HCT116 (cell line): Measurements from ENCODE around the gene KDM2B. TPM values are rescaled to one million over a fixed set of nuclear protein-coding genes. Genes with fewer than 3 reads are reported as not detected.

ENCODE experiments used
- ATAC-seq: fragments of 200-7000 bp; cut with Tn5 transposase; 2 replicates; pipeline ENCODE4 v1.9.1; 2020; ENCODE audit warnings: mild to moderate bottlenecking, moderate library complexity
- BruUV-seq: library from RNA; stranded (reverse); fragments of 400-500 nt; replicated peaks from 2 replicates; lab custom pipeline; 2021; lab: Mats Ljungman, UMichigan
- CTCF ChIA-PET: fragments of 300-600 bp; sonication (Branson Sonifier 250); formaldehyde crosslinking; loops from one replicate; lab custom pipeline; 2021; ENCODE audit warnings: antibody characterized with exemption; lab: Charles Lee
- POLR2A ChIA-PET: fragments of 300-600, 350-600 bp; sonication (Branson Sonifier 250); formaldehyde crosslinking; loops from one replicate; lab custom pipeline; 2021; ENCODE audit warnings: antibody characterized with exemption; lab: Charles Lee
- RAD21 ChIA-PET, 2 experiments: fragments of 300-600 bp; sonication (Branson Sonifier 250); formaldehyde crosslinking; loops; one replicate each; lab custom pipeline; 2023; ENCODE audit warnings: low total read pairs in 2 of 2; ENCODE audit not compliant: uncharacterized antibody in 2 of 2, unreplicated experiment in 2 of 2, low non-redundant PET in 1 of 2; lab: Charles Lee
- DNase-seq: peaks from one replicate; pipeline ENCODE4 v3.0.0-alpha.2; 2010; ENCODE audit warnings: low read depth, low spot score
- H2AFZ ChIP-seq: fragments of 200-600 bp; shearing (Covaris generic), sonication (generic); 2 replicates; pipeline ENCODE4 v1.6.1; 2017; ENCODE audit warnings: low read depth, mixed run types, mixed read lengths, antibody characterized with exemption, low read length; ENCODE audit not compliant: poor library complexity, severe bottlenecking
- H3K27ac ChIP-seq: 2 replicates; pipeline ENCODE4 v1.5.1; 2012; ENCODE audit warnings: low read depth, low read length
- H3K27me3 ChIP-seq: fragments of 200-600 bp; sonication (generic); 2 replicates; pipeline ENCODE4 v1.6.1; 2016; ENCODE audit warnings: mixed run types, low read length, mixed read lengths; ENCODE audit not compliant: insufficient read depth
- H3K36me3 ChIP-seq, 2 experiments: fragments of 200-500 bp in 1 of 2; fragments of 200-600 bp in 1 of 2; sonication (Bioruptor generic) in 1 of 2; sonication (generic) in 1 of 2; 2 replicates each; pipeline versions ENCODE4 v1.5.1 to v1.6.1; 2014 to 2016; ENCODE audit warnings: low read length in 2 of 2, inconsistent platforms in 1 of 2, mixed read lengths in 1 of 2, mixed run types in 1 of 2; ENCODE audit not compliant: insufficient read depth in 2 of 2, control insufficient read depth in 1 of 2
- H3K4me1 ChIP-seq, 2 experiments: fragments of 200-600 bp in 1 of 2; sonication (generic) in 1 of 2; 2 replicates each; pipeline versions ENCODE4 v1.5.1 to v1.6.1; 2012 to 2017; ENCODE audit warnings: low read length in 2 of 2, inconsistent platforms in 1 of 2, mild to moderate bottlenecking in 1 of 2, mixed read lengths in 1 of 2, mixed run types in 1 of 2, moderate library complexity in 1 of 2; ENCODE audit not compliant: insufficient read depth in 2 of 2, control insufficient read depth in 1 of 2
- H3K4me2 ChIP-seq: fragments of 200-600 bp; sonication (generic); 2 replicates; pipeline ENCODE4 v1.6.1; 2017; ENCODE audit warnings: mixed run types, low read length, mixed read lengths
- H3K4me3 ChIP-seq, 2 experiments: fragments of 200-600 bp in 1 of 2; sonication (generic) in 1 of 2; replicated peaks in 1 of 2; 2 replicates each; pipeline ENCODE4 v1.5.1; 2011 to 2016; ENCODE audit warnings: low read length in 2 of 2, control low read depth in 1 of 2, low read depth in 1 of 2, mild to moderate bottlenecking in 1 of 2, mixed read lengths in 1 of 2, mixed run types in 1 of 2
- H3K79me2 ChIP-seq: fragments of 200-600 bp; sonication (generic); 2 replicates; pipeline ENCODE4 v1.6.1; 2017; ENCODE audit warnings: mild to moderate bottlenecking, mixed run types, low read length, moderate library complexity, mixed read lengths; ENCODE audit not compliant: insufficient read depth
- H3K9ac ChIP-seq: fragments of 200-600 bp; sonication (generic); 2 replicates; pipeline ENCODE4 v1.6.1; 2016; ENCODE audit warnings: low read length, mixed read lengths
- H3K9me2 ChIP-seq: fragments of 200-600 bp; sonication (generic), shearing (Covaris generic); 2 replicates; pipeline ENCODE4 v1.6.1; 2017; ENCODE audit warnings: mixed run types, mild to moderate bottlenecking, moderate library complexity; ENCODE audit not compliant: insufficient read depth
- H3K9me3 ChIP-seq, 2 experiments: fragments of 200-500 bp in 1 of 2; fragments of 200-600 bp in 1 of 2; sonication (Bioruptor generic) in 1 of 2; sonication (generic) in 1 of 2; 2 replicates each; pipeline ENCODE4 v1.6.1; 2014 to 2017; ENCODE audit warnings: low read length in 2 of 2, mixed read lengths in 2 of 2, inconsistent platforms in 1 of 2, low read depth in 1 of 2, mild to moderate bottlenecking in 1 of 2, mixed run types in 1 of 2, moderate library complexity in 1 of 2; ENCODE audit not compliant: control insufficient read depth in 1 of 2, insufficient read depth in 1 of 2
- H4K20me1 ChIP-seq: fragments of 200-600 bp; sonication (generic), shearing (Covaris generic); 2 replicates; pipeline ENCODE4 v1.6.1; 2017; ENCODE audit warnings: mixed run types, mild to moderate bottlenecking, moderate library complexity; ENCODE audit not compliant: insufficient read depth
- ATF3 ChIP-seq: IDR thresholded peaks from 2 replicates; pipeline ENCODE4 v1.6.1; 2012
- CBX3 ChIP-seq: IDR thresholded peaks from 2 replicates; pipeline ENCODE4 v1.6.1; 2012; ENCODE audit warnings: low read depth
- EGR1 ChIP-seq: IDR thresholded peaks from 2 replicates; pipeline ENCODE4 v1.6.1; 2012; ENCODE audit warnings: low read depth
- EZH2phosphoT487 ChIP-seq: fragments of 200-600 bp; IDR thresholded peaks from 2 replicates; pipeline ENCODE4 v1.6.1; 2018; ENCODE audit warnings: antibody characterized with exemption, borderline replicate concordance
- FOSL1 ChIP-seq: IDR thresholded peaks from 2 replicates; pipeline ENCODE4 v1.6.1; 2012; ENCODE audit warnings: low read depth
- JUND ChIP-seq: IDR thresholded peaks from 2 replicates; pipeline ENCODE4 v1.6.1; 2012
- RAD21 ChIP-seq: IDR thresholded peaks from 2 replicates; pipeline ENCODE4 v1.6.1; 2012; ENCODE audit warnings: low read depth, mild to moderate bottlenecking
- REST ChIP-seq: IDR thresholded peaks from 2 replicates; pipeline ENCODE4 v1.6.1; 2012; ENCODE audit warnings: low read depth
- SP1 ChIP-seq: IDR thresholded peaks from 2 replicates; pipeline ENCODE4 v1.6.1; 2012; ENCODE audit warnings: low read depth
- YY1 ChIP-seq: IDR thresholded peaks from 2 replicates; pipeline ENCODE4 v1.6.1; 2011; ENCODE audit warnings: low read length, low read depth, moderate library complexity, mild to moderate bottlenecking; ENCODE audit not compliant: insufficient replicate concordance; ENCODE audit errors: extremely low read depth
- ZFX ChIP-seq: fragments of 450-650 bp; IDR thresholded peaks from 2 replicates; pipeline ENCODE4 v1.6.1; 2017
- intact Hi-C: fragments of 100-400 bp; cut with micrococcal nuclease; formaldehyde crosslinking; loops from 2 replicates; pipeline ENCODE4 v1.10.0; 2022
- total RNA-seq: library from RNA; stranded (reverse); gene quantifications from one replicate; pipeline ENCODE4 v1.2.1, GENCODE V29; 2021; ENCODE audit not compliant: unreplicated experiment

Gene KDM2B
- total RNA-seq, 1 experiment from 2014 or later = 36.7 TPM

GRCh38 chr12:121515615-121516014, 65.2 kb downstream of the KDM2B start:
- no peaks in the 10 kb centered on the region for H3K36me3 ChIP-seq
- intact Hi-C loops = no loop called here
- no peaks in the 10 kb centered on the region for H4K20me1 ChIP-seq
- no peak overlapping the region for H3K4me2 ChIP-seq
- ATAC-seq (no peak), DNase-seq (no peak)
- no peaks in the 10 kb centered on the region for H3K79me2 ChIP-seq
- TF ChIP-seq RAD21 = no peak
- TF ChIP-seq EZH2phosphoT487 = no peak
- TF ChIP-seq YY1 = no peak
- no peak for TF ChIP-seq FOSL1
- no peak for TF ChIP-seq CBX3
- TF ChIP-seq ATF3 = no peak
- TF ChIP-seq ZFX = no peak
- no peak for TF ChIP-seq REST
- TF ChIP-seq JUND = no peak
- no peak for TF ChIP-seq EGR1
- no peak for TF ChIP-seq SP1
- no peak overlapping the region for H3K4me3 ChIP-seq
- H3K27ac ChIP-seq = no peak overlapping the region
- no TSS peak for BruUV-seq
- CTCF ChIA-PET = no interaction called here
- POLR2A ChIA-PET = no interaction called here
- RAD21 ChIA-PET = no interaction called here
- no peaks in the 10 kb centered on the region for H3K9me2 ChIP-seq
- no peak overlapping the region for H2AFZ ChIP-seq
- no peaks in the 10 kb centered on the region for H3K27me3 ChIP-seq
- no peaks in the 10 kb centered on the region for H3K9me3 ChIP-seq
- H3K4me1 ChIP-seq = peaks cover 9 to 20% of the 10 kb centered on the region in 2 experiments; a peak in 3 of 4 replicates
- no peak overlapping the region for H3K9ac ChIP-seq
